ENCODE results near the gene BPIFB3. TPM values are rescaled to one million over a fixed set of nuclear protein-coding genes. Genes with fewer than 3 reads are reported as not detected.

BPIFB3 gene
- total RNA-seq, 1 donor from 2014 or later, result not detected

GRCh38 chr20:33054791-33055190 lies 1.1 kb downstream of the BPIFB3 start:
- intact Hi-C loops (cut with micrococcal nuclease), result no loop called here
- Mint-ChIP-seq H3K27ac (no peak overlapping the region), H3K4me3 (no peak overlapping the region)

DNA sequence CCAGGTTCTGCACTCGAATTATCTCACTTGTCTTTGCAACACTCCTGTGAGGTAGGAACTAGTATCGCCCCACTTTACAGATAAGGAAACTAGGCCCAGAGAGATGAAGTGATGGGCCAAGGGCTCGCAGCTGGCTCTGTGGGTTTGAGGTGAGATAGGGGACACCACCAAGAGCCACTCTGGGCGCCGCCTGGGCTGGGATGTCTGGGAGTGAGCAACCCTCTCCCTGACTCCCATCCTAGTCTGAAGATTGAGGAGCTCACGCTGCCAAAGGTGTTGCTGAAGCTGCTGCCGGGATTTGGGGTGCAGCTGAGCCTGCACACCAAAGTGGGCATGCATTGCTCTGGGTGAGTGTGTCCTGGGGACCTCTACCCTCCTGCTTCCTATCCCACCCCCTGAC lies 5.4 kb downstream of the BPIFB3 start:
- no peaks in the 10 kb centered on the region for H3K4me1 Mint-ChIP-seq
- H3K27ac Mint-ChIP-seq, result no peak overlapping the region
- H3K4me3 Mint-ChIP-seq, result no peak overlapping the region
- H3K36me3 Mint-ChIP-seq (ENCODE audit: low read depth), result no peaks in the 10 kb centered on the region
- no peak for DNase-seq
- no peaks in the 10 kb centered on the region for H3K27me3 Mint-ChIP-seq
- intact Hi-C loops (cut with micrococcal nuclease), result no loop called here
- no peaks in the 10 kb centered on the region for H3K9me3 Mint-ChIP-seq

More at GRCh38 chr20:33054791-33055190, 1.1 kb downstream of the BPIFB3 start:
- no peak for DNase-seq
- Mint-ChIP-seq H3K27me3 (no peaks in the 10 kb centered on the region), H3K9me3 (no peaks in the 10 kb centered on the region), H3K4me1 (no peaks in the 10 kb centered on the region), H3K36me3 (ENCODE audit: low read depth) (no peaks in the 10 kb centered on the region)

DNA sequence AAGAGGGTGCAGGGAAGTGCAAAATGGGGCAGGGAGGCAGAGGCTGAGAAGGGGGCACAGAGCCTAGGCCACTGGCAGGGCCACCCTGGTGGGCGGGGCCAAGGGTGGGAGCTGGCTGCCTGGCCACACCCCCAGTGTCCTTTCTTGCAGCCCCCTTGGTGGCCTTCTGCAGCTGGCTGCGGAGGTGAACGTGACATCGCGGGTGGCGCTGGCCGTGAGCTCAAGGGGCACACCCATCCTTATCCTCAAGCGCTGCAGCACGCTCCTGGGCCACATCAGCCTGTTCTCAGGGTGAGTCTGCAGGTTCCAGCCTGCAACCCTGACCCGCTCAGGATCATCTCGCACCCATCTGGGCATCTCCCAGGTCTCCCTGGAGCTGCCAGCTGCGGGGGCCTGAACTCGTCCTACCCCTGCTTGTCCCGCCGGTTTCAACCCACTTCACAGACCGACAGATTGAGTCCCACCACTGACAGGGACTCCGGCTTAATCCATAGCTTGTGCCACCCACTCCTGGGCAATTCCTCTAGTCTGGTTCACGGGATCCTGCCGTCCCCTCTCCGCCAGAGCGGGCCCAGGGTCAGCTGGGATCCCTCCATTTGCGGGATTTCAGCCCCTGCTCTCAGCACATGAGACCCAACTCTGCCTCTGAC lies 6.2 kb downstream of the BPIFB3 start:
- Mint-ChIP-seq H3K36me3 (ENCODE audit: low read depth) (no peaks in the 10 kb centered on the region), H3K27me3 (no peaks in the 10 kb centered on the region), H3K4me1 (no peaks in the 10 kb centered on the region), H3K27ac (no peak overlapping the region), H3K4me3 (no peak overlapping the region), H3K9me3 (no peaks in the 10 kb centered on the region)
- intact Hi-C loops (cut with micrococcal nuclease), result no loop called here
- no peak for DNase-seq

- DNase-seq, result no peak
- intact Hi-C loops (cut with micrococcal nuclease), result no loop called here
- no peaks in the 10 kb centered on the region for H3K9me3 Mint-ChIP-seq
- no peaks in the 10 kb centered on the region for H3K4me1 Mint-ChIP-seq
- H3K27me3 Mint-ChIP-seq, result no peaks in the 10 kb centered on the region
- no peaks in the 10 kb centered on the region for H3K36me3 Mint-ChIP-seq (ENCODE audit: low read depth)
- H3K4me3 Mint-ChIP-seq, result no peak overlapping the region
- no peak overlapping the region for H3K27ac Mint-ChIP-seq
These were observed 7.9 kb downstream of the BPIFB3 start for GRCh38 chr20:33061658-33062028.

GRCh38 chr20:33062105-33062824 lies 8.6 kb downstream of the BPIFB3 start:
- H3K27me3 Mint-ChIP-seq, result no peaks in the 10 kb centered on the region
- H3K36me3 Mint-ChIP-seq (ENCODE audit: low read depth), result no peaks in the 10 kb centered on the region
- H3K4me3 Mint-ChIP-seq, result no peak overlapping the region
- DNase-seq, result no peak
- intact Hi-C loops (cut with micrococcal nuclease), result no loop called here
- H3K27ac Mint-ChIP-seq, result no peak overlapping the region
- H3K4me1 Mint-ChIP-seq, result no peaks in the 10 kb centered on the region
- no peaks in the 10 kb centered on the region for H3K9me3 Mint-ChIP-seq

DNA sequence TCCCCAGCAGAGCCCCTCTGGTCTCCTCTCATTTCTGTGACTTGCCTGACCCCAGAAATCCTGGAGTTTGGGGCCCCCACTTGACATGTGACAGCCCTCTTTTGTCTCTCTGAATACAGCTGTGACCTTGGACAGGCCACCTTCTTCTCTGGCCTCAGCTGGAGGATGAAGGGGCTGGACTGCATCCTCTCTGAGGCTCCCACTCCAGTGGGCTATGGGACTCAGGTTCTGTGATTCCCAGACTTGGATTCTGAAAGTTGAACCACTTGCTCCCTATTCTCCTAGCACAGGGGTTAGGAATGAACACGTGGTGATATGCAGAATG lies 9.1 kb downstream of the BPIFB3 start:
- intact Hi-C loops (cut with micrococcal nuclease), result no loop called here
- H3K27me3 Mint-ChIP-seq, result no peaks in the 10 kb centered on the region
- no peak for DNase-seq
- H3K9me3 Mint-ChIP-seq, result no peaks in the 10 kb centered on the region
- no peaks in the 10 kb centered on the region for H3K4me1 Mint-ChIP-seq
- no peak overlapping the region for H3K4me3 Mint-ChIP-seq
- no peaks in the 10 kb centered on the region for H3K36me3 Mint-ChIP-seq (ENCODE audit: low read depth)
- H3K27ac Mint-ChIP-seq, result no peak overlapping the region

GRCh38 chr20:33063271-33063670 lies 9.6 kb downstream of the BPIFB3 start:
- Mint-ChIP-seq H3K27ac (no peak overlapping the region), H3K9me3 (no peaks in the 10 kb centered on the region), H3K4me1 (no peaks in the 10 kb centered on the region), H3K27me3 (no peaks in the 10 kb centered on the region), H3K36me3 (ENCODE audit: low read depth) (no peaks in the 10 kb centered on the region), H3K4me3 (no peak overlapping the region)
- intact Hi-C loops (cut with micrococcal nuclease), result no loop called here
- no peak for DNase-seq

- no peaks in the 10 kb centered on the region for H3K27me3 Mint-ChIP-seq
- H3K27ac Mint-ChIP-seq, result no peak overlapping the region
- no peak overlapping the region for H3K4me3 Mint-ChIP-seq
- no peak for DNase-seq
- H3K9me3 Mint-ChIP-seq, result no peaks in the 10 kb centered on the region
- H3K36me3 Mint-ChIP-seq (ENCODE audit: low read depth), result no peaks in the 10 kb centered on the region
- intact Hi-C loops (cut with micrococcal nuclease), result no loop called here
- H3K4me1 Mint-ChIP-seq, result no peaks in the 10 kb centered on the region
These were observed 11.0 kb downstream of the BPIFB3 start for GRCh38 chr20:33064572-33065287.

DNA sequence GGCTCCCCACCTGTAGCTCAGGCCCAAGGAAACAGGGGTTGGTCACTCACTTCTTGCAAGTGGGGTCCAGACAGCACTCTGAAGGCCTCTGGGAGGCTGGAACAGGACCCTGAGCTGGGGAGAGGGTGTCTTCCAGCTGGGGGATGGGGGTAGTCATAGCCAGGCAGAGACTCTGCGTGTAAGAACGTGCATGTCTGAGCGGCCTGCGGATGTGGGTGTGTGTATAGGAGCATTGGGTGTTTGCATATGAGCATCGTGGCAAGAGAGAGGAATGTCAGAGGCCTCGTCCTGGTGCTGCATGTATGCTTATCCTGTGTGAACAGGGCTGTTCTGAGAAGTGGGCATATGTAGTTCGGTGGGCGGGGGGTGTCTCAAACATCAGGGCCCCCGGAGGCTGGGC lies 12.1 kb downstream of the BPIFB3 start:
- H3K36me3 Mint-ChIP-seq (ENCODE audit: low read depth), result no peaks in the 10 kb centered on the region
- H3K27me3 Mint-ChIP-seq, result no peaks in the 10 kb centered on the region
- intact Hi-C loops (cut with micrococcal nuclease), result no loop called here
- H3K9me3 Mint-ChIP-seq, result no peaks in the 10 kb centered on the region
- H3K4me3 Mint-ChIP-seq, result no peak overlapping the region
- no peaks in the 10 kb centered on the region for H3K4me1 Mint-ChIP-seq
- H3K27ac Mint-ChIP-seq, result no peak overlapping the region
- DNase-seq, result no peak

- H3K36me3 Mint-ChIP-seq (ENCODE audit: low read depth), result no peaks in the 10 kb centered on the region
- DNase-seq, result no peak
- intact Hi-C loops (cut with micrococcal nuclease), result no loop called here
- H3K27ac Mint-ChIP-seq, result no peak overlapping the region
- H3K27me3 Mint-ChIP-seq, result peaks cover under 1% of the 10 kb centered on the region
- no peak overlapping the region for H3K4me3 Mint-ChIP-seq
- no peaks in the 10 kb centered on the region for H3K9me3 Mint-ChIP-seq
- no peaks in the 10 kb centered on the region for H3K4me1 Mint-ChIP-seq
These were observed 14.1 kb downstream of the BPIFB3 start for GRCh38 chr20:33067806-33068205.

GRCh38 chr20:33068251-33068939 lies 14.7 kb downstream of the BPIFB3 start:
- no peaks in the 10 kb centered on the region for H3K4me1 Mint-ChIP-seq
- DNase-seq, result no peak
- H3K27ac Mint-ChIP-seq, result no peak overlapping the region
- intact Hi-C loops (cut with micrococcal nuclease), result no loop called here
- no peaks in the 10 kb centered on the region for H3K36me3 Mint-ChIP-seq (ENCODE audit: low read depth)
- H3K27me3 Mint-ChIP-seq, result peaks cover 2% of the 10 kb centered on the region
- H3K9me3 Mint-ChIP-seq, result no peaks in the 10 kb centered on the region
- H3K4me3 Mint-ChIP-seq, result no peak overlapping the region

- H3K36me3 Mint-ChIP-seq (ENCODE audit: low read depth), result no peaks in the 10 kb centered on the region
- H3K9me3 Mint-ChIP-seq, result no peaks in the 10 kb centered on the region
- intact Hi-C loops (cut with micrococcal nuclease), result no loop called here
- no peaks in the 10 kb centered on the region for H3K4me1 Mint-ChIP-seq
- H3K4me3 Mint-ChIP-seq, result no peak overlapping the region
- DNase-seq, result no peak
- H3K27ac Mint-ChIP-seq, result no peak overlapping the region
- H3K27me3 Mint-ChIP-seq, result peaks cover 2% of the 10 kb centered on the region
These were observed 16.0 kb downstream of the BPIFB3 start for GRCh38 chr20:33069673-33070072.

GRCh38 chr20:33070111-33071053 lies 16.7 kb downstream of the BPIFB3 start:
- Mint-ChIP-seq H3K9me3 (no peaks in the 10 kb centered on the region), H3K27ac (no peak overlapping the region), H3K4me1 (no peaks in the 10 kb centered on the region), H3K36me3 (ENCODE audit: low read depth) (no peaks in the 10 kb centered on the region), H3K27me3 (peaks cover 2% of the 10 kb centered on the region), H3K4me3 (no peak overlapping the region)
- intact Hi-C loops (cut with micrococcal nuclease), result no loop called here
- no peak for DNase-seq

Data from activated CD4-positive, alpha-beta T cell treated with anti-CD3 and anti-CD28 coated beads, Interleukin-2, amount 10 ng/mL, durations not matched to agents 24 days and 14 days (primary cell).